ENCODE measurements around the gene PTPRO.
A peak's percentile ranks its signal among the peaks of the same experiment; 100 is the strongest.

GRCh38 chr12:15584366-15585041 lies 262.2 kb downstream of the PTPRO start:
- TF ChIP-seq CTCF (IDR thresholded peaks at IDR 0.05) (peak; percentile 64), KDM1A (IDR thresholded peaks at IDR 0.05; ENCODE audit: low read depth) (no peak)

Measured in A549 (cell line).